Measurements from ENCODE around the gene KCTD21. TPM values are rescaled to one million over a fixed set of nuclear protein-coding genes. Genes with fewer than 3 reads are reported as not detected.

The KCTD21 gene
- total and polyA plus RNA-seq, 10 of the 15 experiments (the other 5 are each of a cell fraction or from before 2014, with no cell fraction given) = 0.63 to 5.4 (median 3.6) TPM

DNA sequence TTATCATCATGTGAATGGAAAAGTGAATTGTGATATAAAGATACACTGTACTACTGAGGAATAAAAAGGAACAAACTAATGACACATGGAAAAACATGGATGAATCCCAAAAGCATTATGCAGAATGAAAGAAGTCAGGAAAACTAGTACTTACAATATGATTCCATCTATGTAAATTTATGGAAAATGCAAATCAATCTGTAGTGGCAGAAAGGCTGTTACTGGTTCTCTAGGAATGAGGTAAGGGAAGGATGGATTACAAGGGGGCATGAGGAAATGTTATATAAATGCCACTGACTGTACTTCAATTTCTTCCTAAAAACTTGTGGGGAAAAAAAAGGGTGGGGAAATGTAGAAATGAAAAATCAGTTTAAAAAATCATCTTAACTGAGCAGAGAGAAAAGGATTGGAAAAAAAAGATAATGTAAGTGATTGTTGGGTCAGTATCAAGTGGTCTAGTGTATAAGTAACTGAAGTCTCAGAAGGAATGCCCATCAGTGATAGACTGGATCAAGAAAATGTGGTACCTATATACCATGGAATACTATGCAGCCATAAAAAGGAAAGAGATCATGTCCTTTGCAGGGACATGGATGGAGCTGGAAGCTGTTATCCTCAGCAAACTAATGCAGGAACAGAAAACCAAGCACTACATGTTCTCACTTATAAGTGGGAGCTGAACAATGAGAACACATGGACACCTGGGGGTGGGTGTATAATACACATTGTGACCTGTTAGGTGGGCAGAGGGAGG, 49.0 kb upstream of the KCTD21 start:
- Histone ChIP-seq H3K4me2 (ENCODE audit: control insufficient read depth, insufficient read depth) (no peak overlapping the region), H3K79me2 (ENCODE audit: control insufficient read depth, insufficient read depth, low read length) (no peaks in the 10 kb centered on the region), H3K36me3 (ENCODE audit: control insufficient read depth in 2 of 2, insufficient read depth in 2 of 2, low read length in 1 of 2) (no peaks in the 10 kb centered on the region), H3K9ac (ENCODE audit: control insufficient read depth, insufficient read depth, low read length) (no peak overlapping the region), H3K27me3 (replicated peaks in 1 of 2; ENCODE audit: control insufficient read depth in 2 of 2, insufficient read depth in 2 of 2, low read length in 1 of 2) (no peaks in the 10 kb centered on the region), H4K20me1 (ENCODE audit: control insufficient read depth, insufficient read depth) (no peaks in the 10 kb centered on the region), H3K4me3 (no peak overlapping the region), H3K27ac (ENCODE audit: control insufficient read depth, insufficient read depth) (no peak overlapping the region), H2AFZ (ENCODE audit: control insufficient read depth, low read depth, low read length) (no peak overlapping the region), H3K4me1 (ENCODE audit: control insufficient read depth, insufficient read depth, low read length) (no peaks in the 10 kb centered on the region), H3K9me3 (replicated peaks; ENCODE audit: control insufficient read depth, insufficient read depth, low read length) (peaks cover 9% of the 10 kb centered on the region; the same call in 2 of the 3 replicates)
- BruUV-seq (replicated peaks) = no TSS peak
- DNase-seq (ENCODE audit: low read depth, low spot score) (no peak), ATAC-seq (no peak), FAIRE-seq (no peak)
- TF ChIP-seq MTA3 (IDR thresholded peaks at IDR 0.05; ENCODE audit: borderline replicate concordance, low read length) (no peak), MXI1 (IDR thresholded peaks at IDR 0.05; ENCODE audit: low read depth, low read length) (no peak), MEF2B (IDR thresholded peaks at IDR 0.05; ENCODE audit: partially characterized antibody, poor library complexity, severe bottlenecking) (no peak), YY1 (IDR thresholded peaks at IDR 0.05; ENCODE audit: low read depth, low read length) (no peak), PAX8 (IDR thresholded peaks at IDR 0.05) (no peak), RAD51 (IDR thresholded peaks at IDR 0.05) (no peak), ASH2L (IDR thresholded peaks at IDR 0.05; ENCODE audit: borderline replicate concordance, low read depth) (no peak), HCFC1 (IDR thresholded peaks at IDR 0.05; ENCODE audit: low read length) (no peak), E2F8 (IDR thresholded peaks at IDR 0.05; ENCODE audit: low read depth, partially characterized antibody) (no peak), SREBF2 (IDR thresholded peaks at IDR 0.05; ENCODE audit: low read length) (no peak), BMI1 (IDR thresholded peaks at IDR 0.05; ENCODE audit: borderline replicate concordance) (no peak), BCL3 (IDR thresholded peaks at IDR 0.05; ENCODE audit: borderline replicate concordance, insufficient read depth, low read depth, low read length, poor library complexity, severe bottlenecking) (no peak), CHD4 (IDR thresholded peaks at IDR 0.05) (no peak), SRF (IDR thresholded peaks at IDR 0.05; ENCODE audit: low read depth in 2 of 2, low read length in 2 of 2) (no peak), GATAD2B (conservative IDR thresholded peaks at IDR 0.05; ENCODE audit: low read depth) (no peak), NR2C2 (IDR thresholded peaks at IDR 0.05; ENCODE audit: borderline replicate concordance, control insufficient read depth, insufficient read length, low read depth) (no peak), TBL1XR1 (IDR thresholded peaks at IDR 0.05; ENCODE audit: low read depth, low read length) (no peak)
- in situ Hi-C loops (cut with MboI) = no loop called here
- ChIA-PET RAD21 (ENCODE audit: unreplicated experiment) (no interaction called here), CTCF (interaction anchor here (1.0 to 1.6 kb wide), 3 partner anchors 24 to 327 kb away, joined by 3 to 6 read pairs (median 5); no protein-coding TSS in a partner anchor), POLR2A (interaction anchor here (0.7 kb wide), 1 partner anchor 246 kb away, joined by 4 read pairs; no protein-coding TSS in a partner anchor), SMC1A (ENCODE audit: uncharacterized antibody, unreplicated experiment) (interaction anchor here (1.2 to 1.3 kb wide), 2 partner anchors 10 to 189 kb away, joined by 3 to 4 read pairs; no protein-coding TSS in a partner anchor)
- intact Hi-C loops (cut with micrococcal nuclease; ENCODE audit: unreplicated experiment) = no loop called here

All from GM12878 (cell line).